HG02938 (cell line): ENCODE measurements around the gene PPT2.
"Not testable (repeated sequence)": the region's sequence is repeated elsewhere in the genome, so short reads cannot be mapped to it uniquely, and the experiment has no call there.

ENCODE experiments used
- ATAC-seq: cut with Tn5 transposase; IDR thresholded peaks from one replicate; pipeline ENCODE4 v1.9.1; 2021; ENCODE audit warnings: mild to moderate bottlenecking, moderate library complexity; ENCODE audit not compliant: unreplicated experiment

The PPT2 gene

GRCh38 chr6:32175711-32176475 is 22.0 kb downstream of the PPT2 start, which contains the start of gene AGPAT1:
Gene AGPAT1, minus strand, starts transcription at chr6:32176084. Its CDS starts 4,588 bp downstream, at chr6:32171496.
- ATAC-seq: no peak

- ATAC-seq: no peak
Measured at GRCh38 chr6:32176476-32177182, 22.7 kb downstream of the PPT2 start.

GRCh38 chr6:32177183-32177787 is 23.3 kb downstream of the PPT2 start:
- no peak for ATAC-seq

GRCh38 chr6:32177788-32178546 is 24.0 kb downstream of the PPT2 start, which contains the start of gene RNF5:
Gene RNF5, plus strand, starts transcription at chr6:32178405. Its CDS starts 107 bp downstream, at chr6:32178512.
- peak; percentile 75 for ATAC-seq

GRCh38 chr6:32178547-32179440 is 24.9 kb downstream of the PPT2 start:
- no peak for ATAC-seq

GRCh38 chr6:32179766-32180405 is 25.9 kb downstream of the PPT2 start:
- ATAC-seq: no peak

GRCh38 chr6:32181148-32181702 is 27.3 kb downstream of the PPT2 start:
- ATAC-seq: no peak

- no peak for ATAC-seq
Measured at GRCh38 chr6:32181915-32182529, 28.1 kb downstream of the PPT2 start.

GRCh38 chr6:32182555-32182981 is 28.6 kb downstream of the PPT2 start:
- no peak for ATAC-seq

GRCh38 chr6:32183030-32183429 is 29.1 kb downstream of the PPT2 start:
- no peak for ATAC-seq

- no peak for ATAC-seq
Measured at GRCh38 chr6:32183483-32184083, 29.6 kb downstream of the PPT2 start.

- no peak for ATAC-seq
Measured at GRCh38 chr6:32184084-32184640, 30.2 kb downstream of the PPT2 start, which contains the start of gene AGER. Gene AGER, minus strand, starts transcription at chr6:32184253. Its CDS starts 31 bp downstream, at chr6:32184222.

- ATAC-seq: not testable (repeated sequence)
Measured at GRCh38 chr6:32185681-32186131, 31.8 kb downstream of the PPT2 start.

- not testable (repeated sequence) for ATAC-seq
Measured at GRCh38 chr6:32186151-32186840, 32.4 kb downstream of the PPT2 start.

GRCh38 chr6:32187009-32187709 is 33.2 kb downstream of the PPT2 start:
- ATAC-seq: no peak

- ATAC-seq: not testable (repeated sequence)
Measured at GRCh38 chr6:32187725-32188380, 33.9 kb downstream of the PPT2 start.
